H1 (cell line): ENCODE data around the gene RBM17. TPM values are rescaled to one million over a fixed set of nuclear protein-coding genes. Genes with fewer than 3 reads are reported as not detected.

Experiments used
- CTCF ChIA-PET: fragments of 300-600 bp; sonication (Branson Sonifier 250); formaldehyde crosslinking; loops from one replicate; lab custom pipeline; 2021; ENCODE audit not compliant: partially characterized antibody; lab: Charles Lee
- POLR2A ChIA-PET: fragments of 300-600 bp; sonication (Branson Sonifier 250); formaldehyde crosslinking; loops from one replicate; lab custom pipeline; 2021; ENCODE audit warnings: inconsistent platforms; ENCODE audit not compliant: partially characterized antibody; lab: Charles Lee
- DNase-seq, 2 experiments: peaks; one replicate each; pipeline versions ENCODE4 v3.0.0 to v3.0.0-alpha.2; 2010 to 2022; ENCODE audit warnings: low spot score in 2 of 2, low read depth in 1 of 2, mixed read lengths in 1 of 2
- FAIRE-seq: peaks from 2 replicates; lab custom pipeline; 2011; peaks lifted over from hg19 to GRCh38; lab: Jason Lieb, UNC
- H2AFZ ChIP-seq: 2 replicates; pipeline ENCODE4 v1.8.1; 2012; ENCODE audit warnings: low read length, inconsistent platforms
- H2AK5ac ChIP-seq: 2 replicates; pipeline ENCODE4 v1.6.1; 2013; ENCODE audit warnings: low read depth, low read length
- H2BK120ac ChIP-seq: replicated peaks from 2 replicates; pipeline ENCODE3; 2013; ENCODE audit warnings: low read depth, low read length, inconsistent platforms
- H2BK12ac ChIP-seq: 2 replicates; pipeline ENCODE4 v1.6.1; 2013; ENCODE audit warnings: low read depth, low read length
- H2BK15ac ChIP-seq: 2 replicates; pipeline ENCODE4 v1.6.1; 2013; ENCODE audit warnings: low read length
- H2BK20ac ChIP-seq: 2 replicates; pipeline ENCODE4 v1.6.1; 2013; ENCODE audit warnings: low read length
- H2BK5ac ChIP-seq: 2 replicates; pipeline ENCODE4 v1.6.1; 2013; ENCODE audit warnings: low read depth, low read length
- H3K14ac ChIP-seq: 2 replicates; pipeline ENCODE4 v1.6.1; 2013; ENCODE audit warnings: inconsistent platforms; ENCODE audit not compliant: insufficient read length
- H3K18ac ChIP-seq: 2 replicates; pipeline ENCODE4 v1.6.1; 2013; ENCODE audit warnings: low read length; ENCODE audit errors: extremely low read depth
- H3K23ac ChIP-seq: 2 replicates; pipeline ENCODE4 v1.6.1; 2013; ENCODE audit warnings: inconsistent platforms; ENCODE audit not compliant: insufficient read length
- H3K23me2 ChIP-seq: 2 replicates; pipeline ENCODE4 v1.6.1; 2013; ENCODE audit warnings: low read depth, low read length
- H3K27ac ChIP-seq: 2 replicates; pipeline ENCODE4 v1.6.1; 2011; ENCODE audit warnings: low read depth, low read length, inconsistent platforms
- H3K27me3 ChIP-seq, 4 experiments: replicated peaks in 1 of 4; 1 replicate in 1 of 4; 2 replicates in 3 of 4; pipeline versions ENCODE4 v1.6.1 to v1.8.1; 2011 to 2013; ENCODE audit warnings: low read length in 3 of 4, mild to moderate bottlenecking in 3 of 4, inconsistent platforms in 2 of 4, mixed read lengths in 2 of 4, moderate library complexity in 1 of 4; ENCODE audit not compliant: control insufficient read depth in 3 of 4, insufficient read depth in 3 of 4; ENCODE audit errors: extremely low read depth in 1 of 4
- H3K36me3 ChIP-seq, 4 experiments: 2 replicates each; pipeline versions ENCODE4 v1.6.1 to v1.8.1; 2011 to 2013; ENCODE audit warnings: mild to moderate bottlenecking in 4 of 4, low read length in 3 of 4, moderate library complexity in 2 of 4, control low read depth in 1 of 4, inconsistent platforms in 1 of 4; ENCODE audit not compliant: insufficient read depth in 4 of 4, control insufficient read depth in 2 of 4
- H3K4ac ChIP-seq: replicated peaks from 2 replicates; pipeline ENCODE3; 2013; ENCODE audit warnings: low read length, low read depth, mixed read lengths, inconsistent platforms; ENCODE audit not compliant: insufficient read length
- H3K4me1 ChIP-seq, 4 experiments: replicated peaks in 1 of 4; 1 replicate in 1 of 4; 2 replicates in 3 of 4; pipeline versions ENCODE4 v1.6.1 to v1.8.1; 2011 to 2013; ENCODE audit warnings: low read length in 3 of 4, inconsistent platforms in 2 of 4, mixed read lengths in 1 of 4; ENCODE audit not compliant: insufficient read depth in 4 of 4, control insufficient read depth in 3 of 4
- H3K4me2 ChIP-seq, 2 experiments: 2 replicates each; pipeline versions ENCODE4 v1.6.1 to v1.8.1; 2011 to 2013; ENCODE audit warnings: low read depth in 2 of 2, low read length in 2 of 2, control low read depth in 1 of 2, inconsistent platforms in 1 of 2, mild to moderate bottlenecking in 1 of 2; ENCODE audit not compliant: insufficient read depth in 1 of 2
- H3K4me3 ChIP-seq, 4 experiments: fragments of 200-600, 300-600 bp in 1 of 4; sonication (generic), shearing (Covaris generic), sonication (Bioruptor Twin) in 1 of 4; 2 replicates each; pipeline versions ENCODE4 v1.5.1 to v1.8.1; 2011 to 2016; ENCODE audit warnings: low read length in 4 of 4, low read depth in 3 of 4, control low read depth in 2 of 4, inconsistent platforms in 2 of 4, mild to moderate bottlenecking in 2 of 4, mixed read lengths in 1 of 4, moderate library complexity in 1 of 4; ENCODE audit not compliant: insufficient read depth in 2 of 4; ENCODE audit errors: extremely low read depth in 1 of 4
- H3K56ac ChIP-seq: replicated peaks from 2 replicates; pipeline ENCODE3; 2013; ENCODE audit warnings: low read depth, mild to moderate bottlenecking, mixed read lengths, low read length, inconsistent platforms; ENCODE audit not compliant: insufficient read length
- H3K79me1 ChIP-seq: 2 replicates; pipeline ENCODE4 v1.6.1; 2013; ENCODE audit warnings: low read depth, low read length, control low read depth
- H3K79me2 ChIP-seq, 2 experiments: 2 replicates each; pipeline versions ENCODE4 v1.6.1 to v1.8.1; 2012 to 2013; ENCODE audit warnings: low read length in 2 of 2, mild to moderate bottlenecking in 2 of 2, inconsistent platforms in 1 of 2; ENCODE audit not compliant: insufficient read depth in 2 of 2, control insufficient read depth in 1 of 2
- H3K9ac ChIP-seq, 4 experiments: replicated peaks in 1 of 4; 1 replicate in 1 of 4; 2 replicates in 3 of 4; pipeline versions ENCODE4 v1.6.1 to v1.8.1; 2011 to 2013; ENCODE audit warnings: low read depth in 3 of 4, low read length in 3 of 4, control low read depth in 2 of 4, mild to moderate bottlenecking in 2 of 4, moderate library complexity in 2 of 4, inconsistent platforms in 1 of 4; ENCODE audit errors: extremely low read depth in 1 of 4
- H3K9me3 ChIP-seq, 2 experiments: 2 replicates each; pipeline versions ENCODE4 v1.6.1 to v1.8.1; 2012 to 2013; ENCODE audit warnings: mild to moderate bottlenecking in 2 of 2, moderate library complexity in 2 of 2, control low read depth in 1 of 2, inconsistent platforms in 1 of 2, low read depth in 1 of 2, low read length in 1 of 2, mixed read lengths in 1 of 2; ENCODE audit not compliant: insufficient read depth in 2 of 2
- H4K20me1 ChIP-seq, 2 experiments: replicated peaks in 1 of 2; 2 replicates each; pipeline versions ENCODE3 to v1.8.1; 2011 to 2013; ENCODE audit warnings: inconsistent platforms in 2 of 2, low read length in 2 of 2, mild to moderate bottlenecking in 1 of 2; ENCODE audit not compliant: insufficient read depth in 2 of 2, control insufficient read depth in 1 of 2
- H4K5ac ChIP-seq: 2 replicates; pipeline ENCODE4 v1.6.1; 2013; ENCODE audit warnings: low read length, low read depth, mixed read lengths, inconsistent platforms; ENCODE audit not compliant: insufficient read length
- H4K8ac ChIP-seq: 2 replicates; pipeline ENCODE4 v1.8.0; 2013; ENCODE audit warnings: mild to moderate bottlenecking, moderate library complexity, low read length, inconsistent platforms; ENCODE audit not compliant: insufficient read depth; ENCODE audit errors: extremely low read depth
- H4K91ac ChIP-seq: replicated peaks from 2 replicates; pipeline ENCODE3; 2013; ENCODE audit warnings: low read length, mixed read lengths, inconsistent platforms; ENCODE audit not compliant: insufficient read length
- CEBPB ChIP-seq: IDR thresholded peaks from 2 replicates; pipeline ENCODE4 v1.6.1; 2012; ENCODE audit warnings: low read depth, low read length
- WGBS, 2 experiments: shearing (Covaris generic) in 1 of 2; methylation state at CpG; one replicate each; pipeline versions ENCODE4 v1.1.6 to v1.1.7; 2013 to 2015; ENCODE audit warnings: low lambda C conversion rate in 2 of 2, mixed read lengths in 2 of 2, inconsistent platforms in 1 of 2, low coverage in 1 of 2, missing lambda C conversion rate in 1 of 2; ENCODE audit not compliant: insufficient replicate concordance in 2 of 2, insufficient coverage in 1 of 2, insufficient read length in 1 of 2; ENCODE audit errors: extremely low coverage in 1 of 2, missing lambda C conversion rate in 1 of 2; 5-methylcytosine and 5-hydroxymethylcytosine counted together
- polyA plus RNA-seq, 7 experiments: library from polyadenylated mRNA; depleted of rRNA in 3 of 7; stranded (reverse) in 5 of 7; unstranded in 2 of 7; fragments of >200 nt in 5 of 7; fragments of 200-250 nt in 2 of 7; gene quantifications; 1 replicate in 5 of 7; 2 replicates in 1 of 7; 4 replicates in 1 of 7; pipeline versions ENCODE4 v1.2.1 to v1.2.3, GENCODE V29; 2011 to 2013; ENCODE audit warnings: missing spikeins in 2 of 7, mixed read lengths in 2 of 7
- total RNA-seq: library from RNA; stranded (reverse); fragmentation: NEBNext Ultra II Directional; extraction: Animal tissue kit (Norgen Biotek cat#: 25700); gene quantifications from 2 replicates; pipeline ENCODE4 v1.2.1, GENCODE V29; 2021

The RBM17 gene
- total and polyA plus RNA-seq, 2 of the 8 experiments (the other 6 are each of a cell fraction or from before 2014, with no cell fraction given), result 15.7 to 128 TPM

- Histone ChIP-seq H3K4me1 (no peaks in the 10 kb centered on the region), H3K56ac (no peak overlapping the region), H2BK120ac (no peak overlapping the region), H4K8ac (no peak overlapping the region), H3K27me3 (no peaks in the 10 kb centered on the region), H3K4me2 (no peak overlapping the region), H2BK12ac (no peak overlapping the region), H3K9me3 (no peaks in the 10 kb centered on the region), H3K27ac (no peak overlapping the region), H4K5ac (no peak overlapping the region), H3K9ac (no peak overlapping the region), H2BK20ac (no peak overlapping the region), H2BK5ac (no peak overlapping the region), H2AK5ac (no peak overlapping the region)
- POLR2A ChIA-PET, result no interaction called here
- FAIRE-seq, result no peak
- TF ChIP-seq CEBPB, result no peak
- TF ChIP-seq, all 59 proteins: peak for 0
- no peak overlapping the region for H3K4me3 ChIP-seq
- CTCF ChIA-PET, result no interaction called here
- no peaks in the 10 kb centered on the region for H3K79me1 ChIP-seq
- no peak overlapping the region for H3K18ac ChIP-seq
- no peak for DNase-seq
- H2AFZ ChIP-seq, result no peak overlapping the region
- H4K91ac ChIP-seq, result no peak overlapping the region
- H3K23me2 ChIP-seq, result no peaks in the 10 kb centered on the region
- H3K23ac ChIP-seq, result no peak overlapping the region
- no peaks in the 10 kb centered on the region for H4K20me1 ChIP-seq
- H3K79me2 ChIP-seq, result no peaks in the 10 kb centered on the region
- 98% methylated on average over 3 of the region's 3 CpGs; no CpG with 5 or more reads in 1 of the 2 experiments for WGBS, 2 experiments
- H3K4ac ChIP-seq, result no peak overlapping the region
- H3K14ac ChIP-seq, result no peak overlapping the region
- H3K36me3 ChIP-seq, result no peaks in the 10 kb centered on the region
- H2BK15ac ChIP-seq, result no peak overlapping the region
Measured at GRCh38 chr10:6065406-6065805, 23.4 kb upstream of the RBM17 start.
